H9 (cell line): ENCODE data around the gene HCK. TPM values are rescaled to one million over a fixed set of nuclear protein-coding genes. Genes with fewer than 3 reads are reported as not detected.

Experiments
- DNase-seq: peaks from one replicate; pipeline ENCODE4 v3.0.0-alpha.2; 2017
- H2AFZ ChIP-seq: one replicate; pipeline ENCODE4 v1.6.1; 2013; ENCODE audit warnings: mild to moderate bottlenecking, low read length, control low read depth, moderate library complexity
- H2AK5ac ChIP-seq: 2 replicates; pipeline ENCODE4 v1.6.1; 2013; ENCODE audit warnings: low read length, control low read depth, mixed read lengths; ENCODE audit not compliant: insufficient read length
- H2BK120ac ChIP-seq: one replicate; pipeline ENCODE4 v1.6.1; 2013; ENCODE audit warnings: low read depth, mild to moderate bottlenecking, low read length, control low read depth, inconsistent platforms; ENCODE audit not compliant: poor library complexity, severe bottlenecking
- H2BK12ac ChIP-seq: 2 replicates; pipeline ENCODE4 v1.6.1; 2013; ENCODE audit warnings: low read length, control low read depth, mixed read lengths, low read depth; ENCODE audit not compliant: insufficient read length
- H2BK15ac ChIP-seq: 2 replicates; pipeline ENCODE4 v1.6.1; 2013; ENCODE audit warnings: low read depth, low read length, control low read depth
- H2BK20ac ChIP-seq: one replicate; pipeline ENCODE4 v1.6.1; 2013; ENCODE audit warnings: low read depth, mild to moderate bottlenecking, low read length, control low read depth, inconsistent platforms; ENCODE audit not compliant: poor library complexity, severe bottlenecking
- H2BK5ac ChIP-seq: 2 replicates; pipeline ENCODE4 v1.6.1; 2013; ENCODE audit warnings: low read length, control low read depth, mixed read lengths; ENCODE audit not compliant: insufficient read length
- H3K14ac ChIP-seq: 2 replicates; pipeline ENCODE4 v1.6.1; 2013; ENCODE audit warnings: low read length, control low read depth; ENCODE audit not compliant: insufficient read depth
- H3K18ac ChIP-seq: 2 replicates; pipeline ENCODE4 v1.6.1; 2013; ENCODE audit warnings: low read depth, mild to moderate bottlenecking, mixed read lengths, low read length, control low read depth; ENCODE audit not compliant: insufficient read length
- H3K23ac ChIP-seq: 2 replicates; pipeline ENCODE4 v1.6.1; 2013; ENCODE audit warnings: low read length, control low read depth, mixed read lengths, low read depth; ENCODE audit not compliant: insufficient read length
- H3K23me2 ChIP-seq: 2 replicates; pipeline ENCODE4 v1.6.1; 2013; ENCODE audit warnings: low read depth, mild to moderate bottlenecking, mixed read lengths, low read length, control low read depth; ENCODE audit not compliant: insufficient read length, poor library complexity, severe bottlenecking
- H3K27ac ChIP-seq: 2 replicates; pipeline ENCODE4 v1.5.1; 2013; ENCODE audit warnings: low read length, control low read depth, mixed read lengths, low read depth; ENCODE audit not compliant: insufficient read length
- H3K27me3 ChIP-seq: 2 replicates; pipeline ENCODE4 v1.6.1; 2013; ENCODE audit warnings: low read length, control low read depth, inconsistent platforms; ENCODE audit not compliant: insufficient read depth
- H3K4ac ChIP-seq: 2 replicates; pipeline ENCODE4 v1.6.1; 2013; ENCODE audit warnings: low read depth, mild to moderate bottlenecking, control low read depth, inconsistent platforms, low read length, moderate library complexity
- H3K4me1 ChIP-seq: 2 replicates; pipeline ENCODE4 v1.6.1; 2013; ENCODE audit warnings: low read length, control low read depth, inconsistent platforms; ENCODE audit not compliant: insufficient read depth
- H3K4me2 ChIP-seq: 2 replicates; pipeline ENCODE4 v1.6.1; 2013; ENCODE audit warnings: low read length, control low read depth, mixed read lengths; ENCODE audit not compliant: insufficient read length, insufficient read depth
- H3K56ac ChIP-seq: 2 replicates; pipeline ENCODE4 v1.6.1; 2013; ENCODE audit warnings: low read depth, mild to moderate bottlenecking, mixed read lengths, low read length, control low read depth; ENCODE audit not compliant: insufficient read length
- H3K79me1 ChIP-seq: 2 replicates; pipeline ENCODE4 v1.6.1; 2013; ENCODE audit warnings: low read depth, mild to moderate bottlenecking, moderate library complexity, low read length, control low read depth, inconsistent platforms; ENCODE audit not compliant: insufficient read depth, poor library complexity, severe bottlenecking
- H3K79me2 ChIP-seq: 2 replicates; pipeline ENCODE4 v1.6.1; 2013; ENCODE audit warnings: low read length, control low read depth, inconsistent platforms; ENCODE audit not compliant: insufficient read depth
- H3K9ac ChIP-seq: 2 replicates; pipeline ENCODE4 v1.6.1; 2013; ENCODE audit warnings: low read length, control low read depth, mixed read lengths; ENCODE audit not compliant: insufficient read length; ENCODE audit errors: extremely low read depth
- H3K9me3 ChIP-seq: one replicate; pipeline ENCODE4 v1.6.1; 2013; ENCODE audit warnings: low read depth, low read length, inconsistent platforms; ENCODE audit not compliant: control insufficient read depth
- H3T11ph ChIP-seq: one replicate; pipeline ENCODE4 v1.6.1; 2013; ENCODE audit warnings: mild to moderate bottlenecking, low read length, control low read depth, inconsistent platforms
- H4K20me1 ChIP-seq: one replicate; pipeline ENCODE4 v1.6.1; 2013; ENCODE audit not compliant: control insufficient read depth, insufficient read length, insufficient read depth
- H4K5ac ChIP-seq: 2 replicates; pipeline ENCODE4 v1.6.1; 2013; ENCODE audit warnings: low read depth, mild to moderate bottlenecking, mixed read lengths, low read length, control low read depth; ENCODE audit not compliant: insufficient read length
- H4K8ac ChIP-seq: replicated peaks from 2 replicates; pipeline ENCODE4 v1.6.1; 2013; ENCODE audit warnings: low read length, control low read depth, mixed read lengths, low read depth; ENCODE audit not compliant: insufficient read length
- H4K91ac ChIP-seq: 2 replicates; pipeline ENCODE4 v1.6.1; 2013; ENCODE audit warnings: low read depth, mild to moderate bottlenecking, moderate library complexity, mixed read lengths, low read length, control low read depth; ENCODE audit not compliant: insufficient read length
- H3K27ac Mint-ChIP-seq, 3 experiments: 2 replicates in 2 of 3; 3 replicates in 1 of 3; pipeline ENCODE4 v1.8.0; 2020 to 2021; ENCODE audit warnings: mixed read lengths in 3 of 3, mild to moderate bottlenecking in 1 of 3, moderate library complexity in 1 of 3
- H3K27me3 Mint-ChIP-seq: 2 replicates; pipeline ENCODE4 v1.8.0; 2021; ENCODE audit warnings: low read depth, mild to moderate bottlenecking, moderate library complexity, mixed read lengths
- H3K36me3 Mint-ChIP-seq, 3 experiments: 2 replicates in 2 of 3; 3 replicates in 1 of 3; pipeline ENCODE4 v1.8.0; 2020 to 2021; ENCODE audit warnings: low read depth in 3 of 3, mixed read lengths in 3 of 3; ENCODE audit not compliant: insufficient read depth in 1 of 3
- H3K4me1 Mint-ChIP-seq, 2 experiments: 2 replicates each; pipeline ENCODE4 v1.8.0; 2020; ENCODE audit warnings: mixed read lengths in 2 of 2
- H3K4me3 Mint-ChIP-seq, 2 experiments: 2 replicates in 1 of 2; 3 replicates in 1 of 2; pipeline ENCODE4 v1.8.0; 2020 to 2021; ENCODE audit warnings: mild to moderate bottlenecking in 2 of 2, mixed read lengths in 2 of 2, moderate library complexity in 1 of 2
- H3K9me3 Mint-ChIP-seq, 2 experiments: 2 replicates in 1 of 2; 3 replicates in 1 of 2; pipeline ENCODE4 v1.8.0; 2020; ENCODE audit warnings: mild to moderate bottlenecking in 2 of 2, mixed read lengths in 2 of 2, moderate library complexity in 1 of 2
- WGBS: extraction: QIAGEN DNeasy Blood & Tissue Kit; methylation state at CpG from one replicate; pipeline ENCODE4 v1.1.7; 2013; ENCODE audit warnings: missing lambda C conversion rate, low lambda C conversion rate, mixed read lengths; ENCODE audit not compliant: insufficient read length; ENCODE audit errors: extremely low coverage; 5-methylcytosine and 5-hydroxymethylcytosine counted together
- total RNA-seq: library from RNA; stranded (reverse); gene quantifications from 2 replicates; pipeline ENCODE4 v1.2.1, GENCODE V29; 2021
- TF ChIP-seq, protein P1 (sequence below): fragments of 200-600 bp; sonication (generic); conservative IDR thresholded peaks from 3 replicates; pipeline ENCODE4 v1.8.0; 2021; ENCODE audit warnings: antibody characterized with exemption, mild to moderate bottlenecking

Gene HCK
- total RNA-seq, 1 experiment from 2014 or later, result 1.7 TPM

DNA sequence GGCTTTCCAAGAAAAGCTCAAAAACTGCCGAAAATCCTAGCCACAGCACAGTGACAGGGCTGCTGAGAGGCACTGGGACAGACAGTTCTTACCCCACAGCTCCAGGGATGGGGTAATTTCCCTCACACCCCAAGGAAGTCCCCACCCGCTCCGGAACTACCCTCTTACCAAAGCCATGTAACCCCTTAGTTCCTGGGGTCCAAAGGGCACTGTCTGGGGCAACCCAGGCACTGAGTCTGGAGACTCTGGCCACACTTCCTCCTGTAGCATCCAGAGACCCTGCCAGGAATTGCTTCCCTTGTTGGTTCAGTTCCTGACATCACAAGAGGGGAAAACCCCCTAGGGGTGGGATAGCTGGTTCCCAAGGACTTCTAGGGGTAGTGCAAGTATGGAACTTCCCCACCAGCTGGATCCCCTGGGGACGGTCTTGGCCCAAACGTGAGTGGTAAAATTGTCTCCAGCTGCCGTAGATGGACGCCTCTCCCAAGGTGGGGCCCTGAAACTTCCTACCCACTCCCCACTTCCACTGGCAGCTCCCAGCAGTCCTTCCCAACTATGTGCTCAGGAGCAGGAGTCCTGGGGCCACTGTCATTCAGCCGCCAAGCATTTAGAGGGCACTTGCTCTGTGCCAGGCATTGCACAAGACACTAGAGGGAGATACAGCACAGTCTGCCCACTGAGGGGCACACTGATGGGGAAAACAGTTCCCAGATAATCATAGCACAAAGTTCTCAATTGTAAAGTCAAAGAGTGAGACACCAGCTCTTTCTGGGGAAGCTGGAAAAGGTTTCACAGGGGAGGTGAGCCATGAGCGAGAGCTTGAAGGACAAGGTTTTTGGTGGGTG, 17.2 kb upstream of the HCK start:
- Mint-ChIP-seq H3K27ac (peak overlapping the region in 2 of 3 experiments; percentile 3 to 11; a peak in 1 of 7 replicates), H3K36me3 (peaks cover 0 to 5% (median 4%) of the 10 kb centered on the region in 3 experiments; a peak in 3 of 7 replicates), H3K4me3 (no peak overlapping the region), H3K4me1 (peaks cover 15 to 24% of the 10 kb centered on the region in 2 experiments), H3K27me3 (peaks cover 40% of the 10 kb centered on the region), H3K9me3 (peaks cover 0 to 4% of the 10 kb centered on the region in 2 experiments; a peak in 1 of 5 replicates)
- TF ChIP-seq, protein P1, sequence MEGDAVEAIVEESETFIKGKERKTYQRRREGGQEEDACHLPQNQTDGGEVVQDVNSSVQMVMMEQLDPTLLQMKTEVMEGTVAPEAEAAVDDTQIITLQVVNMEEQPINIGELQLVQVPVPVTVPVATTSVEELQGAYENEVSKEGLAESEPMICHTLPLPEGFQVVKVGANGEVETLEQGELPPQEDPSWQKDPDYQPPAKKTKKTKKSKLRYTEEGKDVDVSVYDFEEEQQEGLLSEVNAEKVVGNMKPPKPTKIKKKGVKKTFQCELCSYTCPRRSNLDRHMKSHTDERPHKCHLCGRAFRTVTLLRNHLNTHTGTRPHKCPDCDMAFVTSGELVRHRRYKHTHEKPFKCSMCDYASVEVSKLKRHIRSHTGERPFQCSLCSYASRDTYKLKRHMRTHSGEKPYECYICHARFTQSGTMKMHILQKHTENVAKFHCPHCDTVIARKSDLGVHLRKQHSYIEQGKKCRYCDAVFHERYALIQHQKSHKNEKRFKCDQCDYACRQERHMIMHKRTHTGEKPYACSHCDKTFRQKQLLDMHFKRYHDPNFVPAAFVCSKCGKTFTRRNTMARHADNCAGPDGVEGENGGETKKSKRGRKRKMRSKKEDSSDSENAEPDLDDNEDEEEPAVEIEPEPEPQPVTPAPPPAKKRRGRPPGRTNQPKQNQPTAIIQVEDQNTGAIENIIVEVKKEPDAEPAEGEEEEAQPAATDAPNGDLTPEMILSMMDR, result peak; percentile 48; the same call in 2 of the 3 replicates
- no peak overlapping the region for H2BK20ac ChIP-seq
- no peak overlapping the region for H3K14ac ChIP-seq
- H2BK12ac ChIP-seq, result no peak overlapping the region
- no peak overlapping the region for H3K18ac ChIP-seq
- H2AK5ac ChIP-seq, result no peak overlapping the region
- H4K8ac ChIP-seq, result no peak overlapping the region
- H3K23me2 ChIP-seq, result peaks cover 3% of the 10 kb centered on the region
- no peak overlapping the region for H4K5ac ChIP-seq
- H3K27ac ChIP-seq, result no peak overlapping the region
- no peak overlapping the region for H2BK120ac ChIP-seq
- H3K9me3 ChIP-seq, result no peaks in the 10 kb centered on the region
- H3K79me2 ChIP-seq, result no peaks in the 10 kb centered on the region
- no peak overlapping the region for H2BK5ac ChIP-seq
- H3K4me2 ChIP-seq, result no peak overlapping the region
- H3K4me1 ChIP-seq, result no peaks in the 10 kb centered on the region
- H4K20me1 ChIP-seq, result no peaks in the 10 kb centered on the region
- H3K23ac ChIP-seq, result no peak overlapping the region
- no peaks in the 10 kb centered on the region for H3K27me3 ChIP-seq
- H4K91ac ChIP-seq, result no peak overlapping the region
- no peak overlapping the region for H3T11ph ChIP-seq
- no peak overlapping the region for H3K4ac ChIP-seq
- WGBS, result no CpG with 5 or more reads among the region's 9 CpGs
- H2AFZ ChIP-seq, result no peak overlapping the region
- DNase-seq, result no peak
- H3K9ac ChIP-seq, result no peak overlapping the region
- H3K79me1 ChIP-seq, result no peaks in the 10 kb centered on the region
- no peak overlapping the region for H2BK15ac ChIP-seq
- H3K56ac ChIP-seq, result no peak overlapping the region
